IPS-18a (cell line): ENCODE data around the gene RERE.

ENCODE experiments used
- H3K27ac ChIP-seq: one replicate; pipeline ENCODE4 v1.5.1; 2013; ENCODE audit warnings: low read length
- H3K27me3 ChIP-seq: one replicate; pipeline ENCODE4 v1.6.1; 2013; ENCODE audit warnings: mild to moderate bottlenecking, low read length; ENCODE audit not compliant: control insufficient read depth, insufficient read depth
- H3K36me3 ChIP-seq: one replicate; pipeline ENCODE4 v1.6.1; 2013; ENCODE audit warnings: low read depth, low read length; ENCODE audit not compliant: control insufficient read depth
- H3K4me1 ChIP-seq: one replicate; pipeline ENCODE4 v1.6.1; 2013; ENCODE audit warnings: low read depth, low read length; ENCODE audit not compliant: control insufficient read depth
- H3K4me3 ChIP-seq: one replicate; pipeline ENCODE4 v1.5.1; 2013; ENCODE audit warnings: low read length
- H3K9ac ChIP-seq: one replicate; pipeline ENCODE4 v1.6.1; 2013; ENCODE audit warnings: mild to moderate bottlenecking, low read length, moderate library complexity
- H3K9me3 ChIP-seq: one replicate; pipeline ENCODE4 v1.6.1; 2013; ENCODE audit warnings: low read depth, low read length; ENCODE audit not compliant: control insufficient read depth

Gene RERE

GRCh38 chr1:8679395-8679800, 138.0 kb downstream of the RERE start:
- Histone ChIP-seq H3K9me3 (no peaks in the 10 kb centered on the region), H3K27me3 (no peaks in the 10 kb centered on the region), H3K27ac (no peak overlapping the region)

GRCh38 chr1:8678673-8679394, 138.6 kb downstream of the RERE start:
- Histone ChIP-seq H3K36me3 (no peaks in the 10 kb centered on the region), H3K4me1 (peaks cover 40% of the 10 kb centered on the region), H3K27me3 (no peaks in the 10 kb centered on the region), H3K4me3 (no peak overlapping the region), H3K27ac (no peak overlapping the region), H3K9me3 (no peaks in the 10 kb centered on the region), H3K9ac (no peak overlapping the region)

More at GRCh38 chr1:8679395-8679800, 138.0 kb downstream of the RERE start:
- Histone ChIP-seq H3K4me1 (peaks cover 44% of the 10 kb centered on the region), H3K9ac (no peak overlapping the region), H3K36me3 (no peaks in the 10 kb centered on the region), H3K4me3 (no peak overlapping the region)

- H3K9ac ChIP-seq = no peak overlapping the region
- no peak overlapping the region for H3K4me3 ChIP-seq
- H3K9me3 ChIP-seq = no peaks in the 10 kb centered on the region
- H3K27ac ChIP-seq = no peak overlapping the region
- no peaks in the 10 kb centered on the region for H3K36me3 ChIP-seq
- H3K4me1 ChIP-seq = peaks cover 32% of the 10 kb centered on the region
- H3K27me3 ChIP-seq = no peaks in the 10 kb centered on the region
Measured at GRCh38 chr1:8677782-8678181, 139.7 kb downstream of the RERE start.

GRCh38 chr1:8676813-8677212, 140.6 kb downstream of the RERE start:
- H3K27me3 ChIP-seq = no peaks in the 10 kb centered on the region
- H3K9me3 ChIP-seq = no peaks in the 10 kb centered on the region
- H3K27ac ChIP-seq = no peak overlapping the region
- H3K4me1 ChIP-seq = peaks cover 22% of the 10 kb centered on the region
- H3K9ac ChIP-seq = no peak overlapping the region
- no peaks in the 10 kb centered on the region for H3K36me3 ChIP-seq
- H3K4me3 ChIP-seq = no peak overlapping the region

- H3K27ac ChIP-seq = no peak overlapping the region
- H3K4me1 ChIP-seq = peaks cover 17% of the 10 kb centered on the region
- no peak overlapping the region for H3K4me3 ChIP-seq
- no peaks in the 10 kb centered on the region for H3K9me3 ChIP-seq
- no peaks in the 10 kb centered on the region for H3K36me3 ChIP-seq
- no peak overlapping the region for H3K9ac ChIP-seq
- no peaks in the 10 kb centered on the region for H3K27me3 ChIP-seq
Measured at GRCh38 chr1:8676072-8676471, 141.4 kb downstream of the RERE start.

- Histone ChIP-seq H3K27ac (no peak overlapping the region), H3K4me1 (peaks cover 16% of the 10 kb centered on the region)
Measured at GRCh38 chr1:8674912-8675311, 142.5 kb downstream of the RERE start.

GRCh38 chr1:8674481-8674880, 143.0 kb downstream of the RERE start:
- no peak overlapping the region for H3K4me3 ChIP-seq
- peaks cover 20% of the 10 kb centered on the region for H3K4me1 ChIP-seq
- H3K27me3 ChIP-seq = no peaks in the 10 kb centered on the region
- no peak overlapping the region for H3K27ac ChIP-seq
- no peak overlapping the region for H3K9ac ChIP-seq
- no peaks in the 10 kb centered on the region for H3K9me3 ChIP-seq
- no peaks in the 10 kb centered on the region for H3K36me3 ChIP-seq

More at GRCh38 chr1:8674912-8675311, 142.5 kb downstream of the RERE start:
- Histone ChIP-seq H3K4me3 (no peak overlapping the region), H3K9ac (no peak overlapping the region), H3K9me3 (no peaks in the 10 kb centered on the region), H3K27me3 (no peaks in the 10 kb centered on the region), H3K36me3 (no peaks in the 10 kb centered on the region)

- Histone ChIP-seq H3K36me3 (no peaks in the 10 kb centered on the region), H3K4me3 (no peak overlapping the region), H3K27me3 (no peaks in the 10 kb centered on the region), H3K4me1 (peaks cover 32% of the 10 kb centered on the region), H3K9me3 (no peaks in the 10 kb centered on the region), H3K27ac (no peak overlapping the region), H3K9ac (no peak overlapping the region)
Measured at GRCh38 chr1:8671306-8671917, 146.0 kb downstream of the RERE start.

- Histone ChIP-seq H3K9ac (no peak overlapping the region), H3K4me1 (peaks cover 42% of the 10 kb centered on the region), H3K36me3 (no peaks in the 10 kb centered on the region), H3K27me3 (no peaks in the 10 kb centered on the region), H3K9me3 (no peaks in the 10 kb centered on the region), H3K27ac (no peak overlapping the region), H3K4me3 (no peak overlapping the region)
Measured at GRCh38 chr1:8670371-8670818, 147.0 kb downstream of the RERE start.

- H3K27ac ChIP-seq = no peak overlapping the region
Measured at GRCh38 chr1:8669606-8670335, 147.7 kb downstream of the RERE start.

GRCh38 chr1:8667869-8668594, 149.4 kb downstream of the RERE start:
- H3K27ac ChIP-seq = no peak overlapping the region
- peaks cover 48% of the 10 kb centered on the region for H3K4me1 ChIP-seq
- H3K9ac ChIP-seq = no peak overlapping the region

More at GRCh38 chr1:8669606-8670335, 147.7 kb downstream of the RERE start:
- no peak overlapping the region for H3K4me3 ChIP-seq
- no peak overlapping the region for H3K9ac ChIP-seq
- H3K36me3 ChIP-seq = no peaks in the 10 kb centered on the region
- H3K27me3 ChIP-seq = no peaks in the 10 kb centered on the region
- H3K9me3 ChIP-seq = no peaks in the 10 kb centered on the region
- H3K4me1 ChIP-seq = peaks cover 38% of the 10 kb centered on the region

More at GRCh38 chr1:8667869-8668594, 149.4 kb downstream of the RERE start:
- no peaks in the 10 kb centered on the region for H3K36me3 ChIP-seq
- H3K9me3 ChIP-seq = no peaks in the 10 kb centered on the region
- H3K27me3 ChIP-seq = no peaks in the 10 kb centered on the region
- H3K4me3 ChIP-seq = no peak overlapping the region
